Measurements from ENCODE around the gene SAXO2. TPM values are rescaled to one million over a fixed set of nuclear protein-coding genes. Genes with fewer than 3 reads are reported as not detected.
"Not testable (repeated sequence)": the region's sequence is repeated elsewhere in the genome, so short reads cannot be mapped to it uniquely, and the experiment has no call there.

The SAXO2 gene
- polyA plus RNA-seq, 1 donor: 2.6 TPM

GRCh38 chr15:82288202-82288601 is 25.6 kb downstream of the SAXO2 start:
- not testable (repeated sequence) for DNase-seq

GRCh38 chr15:82292271-82292670 is 29.7 kb downstream of the SAXO2 start:
- DNase-seq: no peak

GRCh38 chr15:82294061-82294690 is 31.6 kb downstream of the SAXO2 start:
- no peak for DNase-seq

GRCh38 chr15:82297546-82297945 is 34.9 kb downstream of the SAXO2 start:
- no peak for DNase-seq

GRCh38 chr15:82298032-82298431 is 35.4 kb downstream of the SAXO2 start:
- DNase-seq: no peak

GRCh38 chr15:82298520-82298919 is 35.9 kb downstream of the SAXO2 start:
- DNase-seq: no peak

GRCh38 chr15:82299511-82299914 is 36.9 kb downstream of the SAXO2 start:
- not testable (repeated sequence) for DNase-seq

GRCh38 chr15:82300326-82300725 is 37.7 kb downstream of the SAXO2 start:
- not testable (repeated sequence) for DNase-seq

GRCh38 chr15:82300883-82301282 is 38.3 kb downstream of the SAXO2 start:
- DNase-seq: no peak

- no peak for DNase-seq
Measured at GRCh38 chr15:82301296-82302016, 38.8 kb downstream of the SAXO2 start.

GRCh38 chr15:82303956-82304777 is 41.5 kb downstream of the SAXO2 start:
- no peak for DNase-seq

- no peak for DNase-seq
Measured at GRCh38 chr15:82304778-82305090, 42.1 kb downstream of the SAXO2 start.

- no peak for DNase-seq
Measured at GRCh38 chr15:82305621-82306048, 43.0 kb downstream of the SAXO2 start.

GRCh38 chr15:82306791-82307713 is 44.4 kb downstream of the SAXO2 start:
- no peak for DNase-seq

GRCh38 chr15:82307714-82308081 is 45.1 kb downstream of the SAXO2 start:
- DNase-seq: no peak

- no peak for DNase-seq
Measured at GRCh38 chr15:82309802-82310201, 47.2 kb downstream of the SAXO2 start.

- not testable (repeated sequence) for DNase-seq
Measured at GRCh38 chr15:82311321-82311720, 48.7 kb downstream of the SAXO2 start.

- no peak for DNase-seq
Measured at GRCh38 chr15:82312586-82313349, 50.1 kb downstream of the SAXO2 start.

GRCh38 chr15:82313446-82313845 is 50.8 kb downstream of the SAXO2 start:
- no peak for DNase-seq

- DNase-seq: not testable (repeated sequence)
Measured at GRCh38 chr15:82313951-82314768, 51.5 kb downstream of the SAXO2 start.
